Measurements from ENCODE around the gene CCDC102A. TPM values are rescaled to one million over a fixed set of nuclear protein-coding genes. Genes with fewer than 3 reads are reported as not detected.
A peak's percentile ranks its signal among the peaks of the same experiment; 100 is the strongest.

The CCDC102A gene
- total RNA-seq, 4 donors from 2014 or later, result 1.7 to 10.7 (median 2.5) TPM

DNA sequence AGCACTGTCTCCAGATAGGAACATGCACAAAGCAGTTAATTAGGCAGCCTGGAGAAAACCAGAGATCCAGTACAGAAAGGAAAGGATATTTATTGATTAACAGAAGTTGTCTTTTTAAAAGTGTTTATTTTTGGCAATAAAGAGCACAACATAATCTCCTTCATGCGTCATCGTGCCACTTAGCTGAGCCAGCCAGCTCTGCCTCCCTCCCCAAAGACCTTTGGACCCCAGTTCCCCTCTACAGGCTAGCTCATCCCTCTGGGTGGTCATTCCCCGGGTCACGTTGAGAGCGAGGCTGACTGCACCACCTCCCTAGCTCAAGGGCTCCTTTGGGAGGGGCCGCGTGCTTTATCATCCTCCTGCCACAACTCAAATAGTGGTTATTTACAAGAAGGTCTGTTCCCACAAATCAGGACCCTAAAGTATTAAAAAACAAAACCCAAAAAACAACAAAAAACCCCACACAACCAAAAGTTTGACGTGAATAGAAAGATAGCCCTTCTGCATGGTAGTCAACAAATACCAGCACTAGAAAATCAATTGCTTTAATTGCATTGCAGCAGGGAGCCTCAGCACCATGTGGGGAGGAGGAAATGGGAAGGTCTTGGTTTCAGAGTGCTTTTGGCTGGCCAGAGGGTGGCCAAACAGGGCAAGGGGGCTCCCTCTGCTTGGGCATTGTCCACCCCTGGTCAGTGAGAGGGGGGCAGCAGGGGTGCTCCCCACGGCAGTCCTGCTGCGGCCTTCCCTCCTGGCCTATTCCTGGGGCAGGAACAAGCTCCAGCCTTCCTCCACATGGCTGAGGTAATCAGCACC lies 64.3 kb downstream of the CCDC102A start:
- Histone ChIP-seq H3K27me3 (no peaks in the 10 kb centered on the region), H3K9me3 (no peaks in the 10 kb centered on the region), H3K4me1 (peaks cover 0 to 52% (median 8%) of the 10 kb centered on the region in 4 donors), H3K4me3 (no peak overlapping the region), H3K36me3 (peaks cover 0 to 78% (median 0%) of the 10 kb centered on the region in 3 donors), H3K27ac (peak overlapping the region in 3 of 4 donors; percentile 26 to 81 (median 71))
- TF ChIP-seq POLR2A (IDR thresholded peaks at IDR 0.05), result peak in 1 of 2 donors; percentile 39
- TF ChIP-seq, protein P1, sequence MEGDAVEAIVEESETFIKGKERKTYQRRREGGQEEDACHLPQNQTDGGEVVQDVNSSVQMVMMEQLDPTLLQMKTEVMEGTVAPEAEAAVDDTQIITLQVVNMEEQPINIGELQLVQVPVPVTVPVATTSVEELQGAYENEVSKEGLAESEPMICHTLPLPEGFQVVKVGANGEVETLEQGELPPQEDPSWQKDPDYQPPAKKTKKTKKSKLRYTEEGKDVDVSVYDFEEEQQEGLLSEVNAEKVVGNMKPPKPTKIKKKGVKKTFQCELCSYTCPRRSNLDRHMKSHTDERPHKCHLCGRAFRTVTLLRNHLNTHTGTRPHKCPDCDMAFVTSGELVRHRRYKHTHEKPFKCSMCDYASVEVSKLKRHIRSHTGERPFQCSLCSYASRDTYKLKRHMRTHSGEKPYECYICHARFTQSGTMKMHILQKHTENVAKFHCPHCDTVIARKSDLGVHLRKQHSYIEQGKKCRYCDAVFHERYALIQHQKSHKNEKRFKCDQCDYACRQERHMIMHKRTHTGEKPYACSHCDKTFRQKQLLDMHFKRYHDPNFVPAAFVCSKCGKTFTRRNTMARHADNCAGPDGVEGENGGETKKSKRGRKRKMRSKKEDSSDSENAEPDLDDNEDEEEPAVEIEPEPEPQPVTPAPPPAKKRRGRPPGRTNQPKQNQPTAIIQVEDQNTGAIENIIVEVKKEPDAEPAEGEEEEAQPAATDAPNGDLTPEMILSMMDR (IDR thresholded peaks at IDR 0.05), result no peak
- DNase-seq, result peak; percentile 13 to 83 (median 79)

DNA sequence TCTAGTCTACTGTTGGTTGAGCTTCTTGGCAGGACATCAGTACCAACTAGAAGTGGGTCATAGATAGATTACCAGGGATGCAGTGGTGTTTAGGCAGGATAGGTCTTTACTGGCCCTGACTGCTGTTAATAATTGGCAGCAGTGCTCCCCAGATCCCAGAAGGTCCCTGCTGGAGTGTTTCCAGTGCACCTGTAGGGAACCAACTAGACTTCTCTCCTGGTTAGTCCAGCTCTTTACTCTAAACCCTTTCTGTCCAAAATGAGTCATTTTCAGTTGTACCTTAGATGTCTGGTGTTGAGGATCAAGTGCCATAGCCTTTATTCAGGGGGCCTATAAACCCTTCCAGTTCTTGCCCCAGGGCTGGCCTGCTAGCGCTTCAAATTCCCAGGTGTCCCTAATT lies 65.2 kb downstream of the CCDC102A start:
- H3K4me3 ChIP-seq, result no peak overlapping the region
- peaks cover 0 to 44% (median 7%) of the 10 kb centered on the region in 4 donors for H3K4me1 ChIP-seq
- no peaks in the 10 kb centered on the region for H3K9me3 ChIP-seq
- H3K36me3 ChIP-seq, result peaks cover 0 to 87% (median 0%) of the 10 kb centered on the region in 3 donors
- no peaks in the 10 kb centered on the region for H3K27me3 ChIP-seq
- peak in 1 of 3 donors; percentile 6 for DNase-seq
- peak overlapping the region in 2 of 4 donors; percentile 71 to 81 for H3K27ac ChIP-seq
- TF ChIP-seq, protein P1 (IDR thresholded peaks at IDR 0.05), result no peak
- TF ChIP-seq POLR2A (IDR thresholded peaks at IDR 0.05), result no peak

DNA sequence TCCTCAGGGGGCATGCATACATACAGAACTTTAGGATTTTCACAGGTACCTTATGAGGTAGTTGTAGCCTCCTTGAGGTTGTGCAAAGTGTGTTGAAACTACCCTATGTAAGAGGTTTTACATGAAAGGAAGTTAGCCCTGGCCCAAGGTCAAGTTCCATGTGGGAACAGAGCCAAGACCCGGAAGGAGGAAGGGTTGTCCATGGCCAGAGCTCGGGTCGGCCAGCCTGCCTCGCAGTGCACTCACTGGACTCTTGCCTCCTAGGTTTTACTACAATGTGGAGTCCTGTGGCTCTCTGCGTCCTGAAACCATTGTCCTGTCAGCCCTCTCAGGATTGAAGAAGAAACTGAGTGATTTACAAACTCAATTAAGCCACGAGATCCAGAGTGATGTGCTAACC lies 65.7 kb downstream of the CCDC102A start:
- peak overlapping the region in 2 of 4 donors; percentile 71 to 81 for H3K27ac ChIP-seq
- no peaks in the 10 kb centered on the region for H3K27me3 ChIP-seq
- peaks cover 0 to 40% (median 5%) of the 10 kb centered on the region in 4 donors for H3K4me1 ChIP-seq
- H3K4me3 ChIP-seq, result no peak overlapping the region
- no peaks in the 10 kb centered on the region for H3K9me3 ChIP-seq
- DNase-seq, result peak; percentile 15 to 84 (median 80)
- TF ChIP-seq, protein P1 (IDR thresholded peaks at IDR 0.05), result no peak
- peak in 1 of 2 donors; percentile 19 for TF ChIP-seq POLR2A (IDR thresholded peaks at IDR 0.05)
- H3K36me3 ChIP-seq, result peaks cover 0 to 92% (median 0%) of the 10 kb centered on the region in 3 donors

DNA sequence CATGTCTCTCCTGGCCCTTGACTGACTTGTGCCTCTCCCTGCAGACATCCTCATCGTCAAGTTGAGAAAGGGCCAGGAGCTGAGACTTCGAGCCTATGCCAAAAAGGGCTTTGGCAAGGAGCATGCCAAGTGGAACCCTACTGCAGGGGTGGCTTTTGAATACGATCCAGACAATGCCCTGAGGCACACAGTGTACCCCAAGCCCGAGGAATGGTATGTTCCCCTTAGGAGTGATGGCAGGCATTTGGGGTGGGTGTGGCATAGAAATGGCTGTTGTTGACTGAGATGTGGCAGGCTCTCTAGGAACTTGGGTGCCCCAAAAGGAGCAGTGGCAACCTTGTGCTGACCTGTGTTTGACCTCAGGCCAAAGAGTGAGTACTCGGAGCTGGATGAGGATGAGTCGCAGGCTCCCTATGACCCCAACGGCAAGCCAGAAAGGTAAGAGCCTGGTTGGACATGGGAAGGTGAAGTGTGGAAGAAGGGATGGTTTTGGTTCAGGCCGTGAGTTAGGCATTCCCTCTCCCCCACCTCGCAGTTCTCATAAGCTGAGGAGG lies 66.4 kb downstream of the CCDC102A start:
- Histone ChIP-seq H3K27me3 (no peaks in the 10 kb centered on the region), H3K9me3 (no peaks in the 10 kb centered on the region), H3K4me3 (no peak overlapping the region), H3K27ac (peak overlapping the region in 2 of 4 donors; percentile 71 to 81), H3K36me3 (peaks cover 0 to 94% (median 0%) of the 10 kb centered on the region in 3 donors), H3K4me1 (peaks cover 0 to 40% (median 5%) of the 10 kb centered on the region in 4 donors)
- TF ChIP-seq, protein P1 (IDR thresholded peaks at IDR 0.05), result no peak
- no peak for TF ChIP-seq POLR2A (IDR thresholded peaks at IDR 0.05)
- no peak for DNase-seq

DNA sequence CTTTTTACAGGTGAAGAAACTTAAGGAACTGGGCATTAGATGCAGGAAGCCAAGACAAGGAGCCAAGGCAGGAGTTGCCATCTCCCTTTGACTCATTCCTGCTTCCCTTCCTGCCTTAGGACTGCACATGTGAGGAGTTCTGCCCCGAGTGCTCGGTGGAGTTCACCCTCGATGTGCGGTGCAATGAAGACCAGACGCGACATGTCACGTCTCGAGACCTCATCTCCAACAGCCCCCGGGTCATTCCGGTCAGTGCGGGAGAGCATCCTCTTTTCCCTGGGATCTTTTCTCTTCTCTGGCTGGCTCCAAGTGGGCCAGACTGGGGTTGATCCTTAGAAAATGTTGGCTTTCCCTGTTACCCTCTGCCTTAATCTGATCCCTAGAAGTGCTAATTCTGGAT lies 67.3 kb downstream of the CCDC102A start:
- Histone ChIP-seq H3K4me1 (peaks cover 0 to 45% (median 6%) of the 10 kb centered on the region in 4 donors), H3K4me3 (no peak overlapping the region), H3K27me3 (no peaks in the 10 kb centered on the region), H3K9me3 (no peaks in the 10 kb centered on the region), H3K27ac (no peak overlapping the region), H3K36me3 (peaks cover 0 to 94% (median 0%) of the 10 kb centered on the region in 3 donors)
- no peak for DNase-seq
- TF ChIP-seq POLR2A (IDR thresholded peaks at IDR 0.05), result no peak
- TF ChIP-seq, protein P1 (IDR thresholded peaks at IDR 0.05), result no peak
